Fibroblast of villous mesenchyme (primary cell): ENCODE results near the gene SPACA6. TPM values are rescaled to one million over a fixed set of nuclear protein-coding genes. Genes with fewer than 3 reads are reported as not detected.

Experiments used
- DNase-seq: peaks from one replicate; pipeline ENCODE4 v3.0.0-alpha.2; 2010; ENCODE audit warnings: low read depth
- H3K4me3 ChIP-seq: 2 replicates; pipeline ENCODE4 v1.5.1; 2011; ENCODE audit warnings: low read depth, mild to moderate bottlenecking, low read length
- total RNA-seq: library from RNA; depleted of rRNA; stranded (reverse); fragments of >200 nt; gene quantifications from 2 replicates; pipeline ENCODE4 v1.2.3, GENCODE V29; 2012
- TF ChIP-seq, protein P1 (sequence below): IDR thresholded peaks from 2 replicates; pipeline ENCODE4 v1.5.1; 2012; ENCODE audit warnings: low read depth, mild to moderate bottlenecking, low read length; ENCODE audit not compliant: insufficient read depth

The SPACA6 gene
- total RNA-seq, 1 donor, result 10.8 TPM

DNA sequence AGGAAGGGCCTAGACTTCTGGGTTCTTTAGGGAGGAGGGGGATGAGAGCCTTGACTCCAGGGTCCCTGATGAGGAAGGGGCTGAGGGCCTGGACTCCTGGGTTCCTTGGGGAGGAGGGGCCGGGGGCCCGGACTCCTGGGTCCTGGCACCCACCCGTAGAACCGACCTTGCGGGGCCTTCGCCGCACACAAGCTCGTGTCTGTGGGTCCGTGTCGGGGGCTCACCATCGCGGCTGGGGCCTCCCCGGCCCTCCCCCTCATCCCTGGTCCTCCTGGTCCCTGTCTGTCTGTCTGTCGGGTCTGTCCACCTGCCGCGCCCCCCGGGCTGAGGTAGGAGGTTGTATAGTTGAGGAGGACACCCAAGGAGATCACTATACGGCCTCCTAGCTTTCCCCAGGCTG, 662 bp upstream of the SPACA6 start:
- H3K4me3 ChIP-seq, result peak overlapping the region; percentile 97
- TF ChIP-seq, protein P1, sequence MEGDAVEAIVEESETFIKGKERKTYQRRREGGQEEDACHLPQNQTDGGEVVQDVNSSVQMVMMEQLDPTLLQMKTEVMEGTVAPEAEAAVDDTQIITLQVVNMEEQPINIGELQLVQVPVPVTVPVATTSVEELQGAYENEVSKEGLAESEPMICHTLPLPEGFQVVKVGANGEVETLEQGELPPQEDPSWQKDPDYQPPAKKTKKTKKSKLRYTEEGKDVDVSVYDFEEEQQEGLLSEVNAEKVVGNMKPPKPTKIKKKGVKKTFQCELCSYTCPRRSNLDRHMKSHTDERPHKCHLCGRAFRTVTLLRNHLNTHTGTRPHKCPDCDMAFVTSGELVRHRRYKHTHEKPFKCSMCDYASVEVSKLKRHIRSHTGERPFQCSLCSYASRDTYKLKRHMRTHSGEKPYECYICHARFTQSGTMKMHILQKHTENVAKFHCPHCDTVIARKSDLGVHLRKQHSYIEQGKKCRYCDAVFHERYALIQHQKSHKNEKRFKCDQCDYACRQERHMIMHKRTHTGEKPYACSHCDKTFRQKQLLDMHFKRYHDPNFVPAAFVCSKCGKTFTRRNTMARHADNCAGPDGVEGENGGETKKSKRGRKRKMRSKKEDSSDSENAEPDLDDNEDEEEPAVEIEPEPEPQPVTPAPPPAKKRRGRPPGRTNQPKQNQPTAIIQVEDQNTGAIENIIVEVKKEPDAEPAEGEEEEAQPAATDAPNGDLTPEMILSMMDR, result no peak
- no peak for DNase-seq

DNA sequence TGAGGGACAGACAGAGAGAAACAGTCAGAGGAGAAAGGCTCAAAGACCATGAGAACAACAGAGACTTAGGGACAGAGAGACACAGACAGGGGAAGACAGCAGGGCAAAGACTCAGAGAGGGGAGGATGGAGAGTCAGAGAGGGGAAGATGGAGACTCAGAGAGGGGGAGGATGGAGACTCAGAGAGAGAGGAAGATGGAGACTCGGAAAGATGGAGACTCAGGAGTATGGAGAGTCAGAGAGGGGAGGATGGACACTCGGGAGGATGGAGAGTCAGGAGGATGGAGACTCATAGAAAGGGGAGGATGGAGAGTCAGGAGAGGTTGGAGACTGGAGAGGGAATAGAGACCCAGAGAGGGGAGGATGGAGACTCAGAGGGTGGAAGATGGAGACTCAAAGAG, 689 bp downstream of the SPACA6 start:
- H3K4me3 ChIP-seq, result no peak overlapping the region
- no peak for DNase-seq
- TF ChIP-seq, protein P1, result no peak

GRCh38 chr19:51694318-51695085, 1.4 kb downstream of the SPACA6 start:
- DNase-seq, result no peak
- TF ChIP-seq, protein P1, result no peak

GRCh38 chr19:51695088-51695487, 2.0 kb downstream of the SPACA6 start:
- DNase-seq, result no peak

More at GRCh38 chr19:51694318-51695085, 1.4 kb downstream of the SPACA6 start:
- no peak overlapping the region for H3K4me3 ChIP-seq

DNA sequence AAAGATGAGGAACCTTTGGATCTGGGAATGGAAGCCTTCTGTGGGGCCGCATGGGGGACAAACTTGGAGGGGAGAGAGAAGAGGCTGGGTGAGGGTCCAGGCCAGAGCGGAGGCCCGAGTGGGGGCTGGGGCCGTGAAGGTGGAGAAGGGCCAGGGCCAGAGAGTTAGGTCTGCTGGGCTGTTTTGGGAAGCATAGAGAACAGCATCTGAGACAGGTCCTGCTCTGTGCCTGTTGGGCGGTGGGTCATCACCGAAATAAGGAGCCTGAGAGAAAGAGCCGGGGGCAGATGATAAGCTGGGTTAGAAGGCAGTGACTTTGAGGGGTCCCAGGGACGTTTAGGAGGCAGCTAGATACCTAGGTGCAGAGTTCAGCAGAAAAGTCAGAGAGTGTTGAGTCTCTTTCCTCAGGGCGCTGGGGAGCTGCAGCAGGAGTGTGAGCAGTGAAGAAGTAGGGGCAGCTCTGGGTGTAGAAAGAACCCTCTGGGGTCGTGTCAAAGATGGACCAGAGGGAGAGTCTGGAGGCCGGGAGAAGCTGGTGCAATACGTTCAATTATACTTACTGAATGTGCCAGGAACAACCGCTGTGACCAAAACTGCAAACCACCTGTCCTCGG, 2.7 kb downstream of the SPACA6 start:
- no peak for DNase-seq
- TF ChIP-seq, protein P1, result no peak

More at GRCh38 chr19:51695088-51695487, 2.0 kb downstream of the SPACA6 start:
- TF ChIP-seq, protein P1, result no peak
- no peak overlapping the region for H3K4me3 ChIP-seq

DNA sequence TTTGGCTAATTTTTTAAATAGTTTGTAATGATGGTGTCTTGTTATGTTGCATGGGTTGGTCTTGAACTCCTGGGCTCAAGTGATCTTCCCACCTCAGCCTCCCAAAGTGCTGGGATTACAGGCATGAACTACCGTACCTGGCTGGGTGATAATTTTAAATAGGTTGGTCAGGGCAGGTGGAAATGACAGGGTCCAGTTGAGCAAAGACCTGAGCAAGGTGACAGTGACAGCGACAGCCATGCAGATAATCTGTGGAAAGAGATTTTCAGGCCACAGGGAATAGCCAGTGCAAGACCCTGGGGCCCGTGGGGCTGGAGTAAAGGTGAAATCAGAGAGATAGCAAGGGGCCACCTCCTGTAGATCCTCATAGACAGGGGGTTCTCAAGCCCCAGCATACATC, 3.5 kb downstream of the SPACA6 start:
- DNase-seq, result no peak
- H3K4me3 ChIP-seq, result no peak overlapping the region
- TF ChIP-seq, protein P1, result no peak

More for the DNA sequence above, 2.7 kb downstream of the SPACA6 start:
- no peak overlapping the region for H3K4me3 ChIP-seq
